ENCODE results near the gene KCTD21. TPM values are rescaled to one million over a fixed set of nuclear protein-coding genes. Genes with fewer than 3 reads are reported as not detected.

Gene KCTD21
- total RNA-seq, 1 experiment from 2014 or later: 9.4 TPM

DNA sequence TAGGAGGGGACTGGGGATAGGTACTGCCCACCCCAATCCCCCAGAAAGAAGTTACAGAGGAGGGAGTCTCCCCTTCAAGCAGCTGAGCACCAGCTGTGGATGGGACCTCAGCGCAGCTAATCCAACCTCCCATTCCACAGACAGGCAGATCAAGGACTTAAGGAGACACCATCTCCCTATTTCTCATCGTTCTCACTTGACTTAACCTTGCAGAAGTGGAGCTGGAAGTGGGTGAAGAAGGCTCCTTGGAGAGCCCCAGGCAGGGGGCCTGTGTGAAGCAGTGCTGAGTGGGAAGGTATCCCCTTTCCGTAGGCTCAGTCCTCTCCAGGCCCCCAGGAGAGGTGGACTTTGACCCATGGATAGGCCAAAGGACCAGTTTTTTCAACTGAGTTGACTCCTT is 27.6 kb upstream of the KCTD21 start:
- Histone ChIP-seq H3K79me2 (ENCODE audit: low read length) (0 out of 2 replicates have a peak, but pooled peaks cover 6% of the 10 kb centered on the region), H3K9ac (ENCODE audit: low read length) (no peak overlapping the region), H3K4me2 (ENCODE audit: low read length) (no peak overlapping the region), H3K36me3 (ENCODE audit: low read depth, low read length) (no peaks in the 10 kb centered on the region; the same call in none of the 2 replicates), H3K9me3 (ENCODE audit: low read length) (no peaks in the 10 kb centered on the region), H3K9me2 (replicated peaks; ENCODE audit: low read length) (no peaks in the 10 kb centered on the region), H4K20me1 (ENCODE audit: low read length) (no peaks in the 10 kb centered on the region), H3K4me1 (ENCODE audit: insufficient read depth, low read length) (peaks cover 11% of the 10 kb centered on the region), H3K4me3 (ENCODE audit: low read length) (no peak overlapping the region), H2AFZ (ENCODE audit: low read length) (no peak overlapping the region), H3K27me3 (ENCODE audit: low read length) (no peaks in the 10 kb centered on the region), H3F3A (ENCODE audit: low read length, unreplicated experiment) (no peaks in the 10 kb centered on the region), H3K27ac (ENCODE audit: low read length) (no peak overlapping the region)
- ATAC-seq (no peak), DNase-seq (no peak)
- ChIA-PET POLR2A (ENCODE audit: unreplicated experiment) (no interaction called here), CTCF (no interaction called here)
- TF ChIP-seq, protein P1, sequence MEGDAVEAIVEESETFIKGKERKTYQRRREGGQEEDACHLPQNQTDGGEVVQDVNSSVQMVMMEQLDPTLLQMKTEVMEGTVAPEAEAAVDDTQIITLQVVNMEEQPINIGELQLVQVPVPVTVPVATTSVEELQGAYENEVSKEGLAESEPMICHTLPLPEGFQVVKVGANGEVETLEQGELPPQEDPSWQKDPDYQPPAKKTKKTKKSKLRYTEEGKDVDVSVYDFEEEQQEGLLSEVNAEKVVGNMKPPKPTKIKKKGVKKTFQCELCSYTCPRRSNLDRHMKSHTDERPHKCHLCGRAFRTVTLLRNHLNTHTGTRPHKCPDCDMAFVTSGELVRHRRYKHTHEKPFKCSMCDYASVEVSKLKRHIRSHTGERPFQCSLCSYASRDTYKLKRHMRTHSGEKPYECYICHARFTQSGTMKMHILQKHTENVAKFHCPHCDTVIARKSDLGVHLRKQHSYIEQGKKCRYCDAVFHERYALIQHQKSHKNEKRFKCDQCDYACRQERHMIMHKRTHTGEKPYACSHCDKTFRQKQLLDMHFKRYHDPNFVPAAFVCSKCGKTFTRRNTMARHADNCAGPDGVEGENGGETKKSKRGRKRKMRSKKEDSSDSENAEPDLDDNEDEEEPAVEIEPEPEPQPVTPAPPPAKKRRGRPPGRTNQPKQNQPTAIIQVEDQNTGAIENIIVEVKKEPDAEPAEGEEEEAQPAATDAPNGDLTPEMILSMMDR (conservative IDR thresholded peaks at IDR 0.05; ENCODE audit: low read depth, low read length): no peak
- TF ChIP-seq EZH2phosphoT487 (IDR thresholded peaks at IDR 0.05; ENCODE audit: borderline replicate concordance, low read length): no peak
- TF ChIP-seq EZH2 (IDR thresholded peaks at IDR 0.05; ENCODE audit: low read length, unreplicated experiment): no peak
- intact Hi-C loops (cut with micrococcal nuclease): no loop called here
- BruUV-seq (replicated peaks): no TSS peak

DNA sequence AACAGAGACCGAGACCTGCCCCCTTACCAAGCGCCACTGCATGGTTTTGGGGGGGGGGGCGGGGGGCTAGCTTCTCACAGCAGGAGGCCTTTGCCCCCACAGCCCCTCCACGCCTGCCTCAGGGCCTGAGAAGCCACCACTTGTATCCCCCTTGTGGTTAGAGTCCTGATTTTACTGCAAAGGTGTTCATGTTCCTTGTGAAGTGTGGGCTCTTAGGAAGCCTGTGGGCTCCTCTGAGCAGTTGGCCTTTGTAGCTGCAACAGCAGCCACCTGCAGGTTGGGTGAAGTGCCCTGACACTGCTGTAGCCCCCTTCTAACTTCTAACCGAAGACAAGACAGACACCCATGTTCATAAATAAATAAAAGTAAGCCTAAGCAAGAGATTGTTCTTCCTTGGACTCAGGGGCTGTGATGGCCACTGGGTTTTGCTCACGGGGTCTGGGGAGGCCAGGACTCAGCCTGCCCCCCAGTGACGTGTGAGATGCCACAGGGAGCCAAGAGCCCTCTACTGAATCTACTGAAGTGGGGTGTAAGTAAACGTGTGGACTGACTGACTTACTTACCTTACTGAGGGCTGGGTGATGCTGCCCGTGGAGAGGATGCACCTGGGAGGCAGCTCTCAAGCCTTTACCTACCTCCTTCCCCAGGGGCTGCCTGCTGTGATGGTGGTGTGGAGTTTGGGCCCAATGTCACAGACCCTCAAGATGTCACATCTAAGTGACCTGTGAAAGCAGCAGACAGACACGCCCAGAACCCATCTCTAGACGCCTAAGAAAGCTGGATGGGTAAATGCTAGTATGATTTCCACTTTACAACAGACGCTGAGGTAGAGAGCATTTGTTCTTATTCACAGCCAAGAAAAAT is 26.1 kb upstream of the KCTD21 start:
- BruUV-seq (replicated peaks): no TSS peak

More for the DNA sequence above, 26.1 kb upstream of the KCTD21 start:
- Histone ChIP-seq H3K27me3 (ENCODE audit: low read length) (no peaks in the 10 kb centered on the region), H4K20me1 (ENCODE audit: low read length) (no peaks in the 10 kb centered on the region), H3K4me2 (ENCODE audit: low read length) (no peak overlapping the region), H3K79me2 (ENCODE audit: low read length) (0 out of 2 replicates have a peak, but pooled peaks cover 6% of the 10 kb centered on the region), H3K4me1 (ENCODE audit: insufficient read depth, low read length) (peaks cover 11% of the 10 kb centered on the region), H3K9ac (ENCODE audit: low read length) (no peak overlapping the region), H3K9me2 (replicated peaks; ENCODE audit: low read length) (no peaks in the 10 kb centered on the region), H3K4me3 (ENCODE audit: low read length) (no peak overlapping the region), H3K9me3 (ENCODE audit: low read length) (no peaks in the 10 kb centered on the region), H3F3A (ENCODE audit: low read length, unreplicated experiment) (no peaks in the 10 kb centered on the region), H3K36me3 (ENCODE audit: low read depth, low read length) (peaks cover 7% of the 10 kb centered on the region), H3K27ac (ENCODE audit: low read length) (no peak overlapping the region), H2AFZ (ENCODE audit: low read length) (no peak overlapping the region)
- TF ChIP-seq EZH2 (IDR thresholded peaks at IDR 0.05; ENCODE audit: low read length, unreplicated experiment) (no peak), EZH2phosphoT487 (IDR thresholded peaks at IDR 0.05; ENCODE audit: borderline replicate concordance, low read length) (no peak)
- TF ChIP-seq, protein P1 (conservative IDR thresholded peaks at IDR 0.05; ENCODE audit: low read depth, low read length): no peak
- CTCF ChIA-PET: no interaction called here
- ATAC-seq (no peak), DNase-seq (no peak)
- intact Hi-C loops (cut with micrococcal nuclease): no loop called here
- POLR2A ChIA-PET (ENCODE audit: unreplicated experiment): no interaction called here
